Bone marrow (tissue), 2 donors: ENCODE measurements around the gene TRAP1.
"Not testable (repeated sequence)": the region's sequence is repeated elsewhere in the genome, so short reads cannot be mapped to it uniquely, and the experiment has no call there.

Experiments
- DNase-seq, 2 donors: peaks; one replicate each; lab custom pipeline; 2025; lab: John Stamatoyannopoulos, UW

Gene TRAP1

GRCh38 chr16:3736116-3736515, 18.8 kb upstream of the TRAP1 start:
- DNase-seq: no peak

GRCh38 chr16:3735541-3735940, 18.2 kb upstream of the TRAP1 start:
- DNase-seq: no peak

GRCh38 chr16:3734758-3735221, 17.5 kb upstream of the TRAP1 start:
- no peak for DNase-seq

- DNase-seq: no peak
Observed at GRCh38 chr16:3734084-3734757, 16.9 kb upstream of the TRAP1 start.

GRCh38 chr16:3732171-3732570, 14.8 kb upstream of the TRAP1 start:
- DNase-seq: no peak

GRCh38 chr16:3731126-3731935, 14.0 kb upstream of the TRAP1 start:
- DNase-seq: no peak

- DNase-seq: no peak
Observed at GRCh38 chr16:3730161-3731125, 13.1 kb upstream of the TRAP1 start.

- no peak for DNase-seq
Observed at GRCh38 chr16:3729161-3730112, 12.1 kb upstream of the TRAP1 start.

GRCh38 chr16:3728424-3729160, 11.3 kb upstream of the TRAP1 start:
- DNase-seq: no peak

GRCh38 chr16:3727806-3728381, 10.6 kb upstream of the TRAP1 start:
- no peak for DNase-seq

- no peak for DNase-seq
Observed at GRCh38 chr16:3726021-3726687, 8.8 kb upstream of the TRAP1 start.

- DNase-seq: no peak
Observed at GRCh38 chr16:3725276-3725675, 8.0 kb upstream of the TRAP1 start.

GRCh38 chr16:3722508-3722907, 5.2 kb upstream of the TRAP1 start:
- no peak for DNase-seq

GRCh38 chr16:3720418-3720817, 3.1 kb upstream of the TRAP1 start:
- DNase-seq: no peak

- DNase-seq: no peak
Observed at GRCh38 chr16:3718628-3719027, 1.3 kb upstream of the TRAP1 start.

GRCh38 chr16:3718019-3718391, 681 bp upstream of the TRAP1 start:
- DNase-seq: no peak

GRCh38 chr16:3716831-3717234, 491 bp downstream of the TRAP1 start:
- no peak for DNase-seq

GRCh38 chr16:3715430-3715829, 1.9 kb downstream of the TRAP1 start:
- DNase-seq: no peak

- DNase-seq: not testable (repeated sequence)
Observed at GRCh38 chr16:3714378-3714777, 2.9 kb downstream of the TRAP1 start.
